NB4 (cell line): Measurements from ENCODE around the gene TCOF1.

ENCODE experiments used
- DNase-seq: peaks from one replicate; pipeline ENCODE4 v3.0.0; 2010; ENCODE audit warnings: low read depth
- H3K4me3 ChIP-seq: one replicate; pipeline ENCODE4 v1.5.1; 2011; ENCODE audit warnings: mild to moderate bottlenecking, low read depth, low read length, moderate library complexity
- CTCF ChIP-seq: IDR thresholded peaks from one replicate; pipeline ENCODE4 v1.5.1; 2012; ENCODE audit warnings: low read depth, low read length
- MAX ChIP-seq: IDR thresholded peaks from 2 replicates; pipeline ENCODE4 v1.6.1; 2011; ENCODE audit warnings: low read depth, low read length
- MYC ChIP-seq: IDR thresholded peaks from 2 replicates; pipeline ENCODE4 v1.6.1; 2011; ENCODE audit warnings: low read depth, low read length
- POLR2A ChIP-seq: IDR thresholded peaks from 2 replicates; pipeline ENCODE4 v1.6.1; 2011; ENCODE audit warnings: mild to moderate bottlenecking; ENCODE audit not compliant: insufficient read length; ENCODE audit errors: extremely low read depth

The TCOF1 gene

GRCh38 chr5:150404941-150405816 lies 47.7 kb downstream of the TCOF1 start:
- TF ChIP-seq MYC (no peak), MAX (no peak), CTCF (no peak), POLR2A (no peak)
- H3K4me3 ChIP-seq, result no peak overlapping the region
- no peak for DNase-seq

GRCh38 chr5:150406103-150406722 lies 48.7 kb downstream of the TCOF1 start:
- no peak for DNase-seq
- TF ChIP-seq CTCF, result no peak
- TF ChIP-seq MYC, result no peak
- TF ChIP-seq POLR2A, result no peak
- no peak for TF ChIP-seq MAX

GRCh38 chr5:150406723-150407095 lies 49.2 kb downstream of the TCOF1 start:
- no peak for DNase-seq
- no peak overlapping the region for H3K4me3 ChIP-seq
- no peak for TF ChIP-seq POLR2A
- TF ChIP-seq MAX, result no peak
- TF ChIP-seq CTCF, result no peak

More at GRCh38 chr5:150406103-150406722, 48.7 kb downstream of the TCOF1 start:
- H3K4me3 ChIP-seq, result no peak overlapping the region

GRCh38 chr5:150407096-150407720 lies 49.7 kb downstream of the TCOF1 start:
- no peak overlapping the region for H3K4me3 ChIP-seq
- no peak for TF ChIP-seq MAX
- no peak for TF ChIP-seq CTCF
- no peak for TF ChIP-seq POLR2A
- no peak for TF ChIP-seq MYC
- DNase-seq, result no peak

- TF ChIP-seq MYC (no peak), CTCF (no peak), MAX (no peak), POLR2A (no peak)
- H3K4me3 ChIP-seq, result no peak overlapping the region
- no peak for DNase-seq
These were observed 50.9 kb downstream of the TCOF1 start for GRCh38 chr5:150408231-150408943.
